ENCODE measurements around the gene APOBEC3A.

The APOBEC3A gene

DNA sequence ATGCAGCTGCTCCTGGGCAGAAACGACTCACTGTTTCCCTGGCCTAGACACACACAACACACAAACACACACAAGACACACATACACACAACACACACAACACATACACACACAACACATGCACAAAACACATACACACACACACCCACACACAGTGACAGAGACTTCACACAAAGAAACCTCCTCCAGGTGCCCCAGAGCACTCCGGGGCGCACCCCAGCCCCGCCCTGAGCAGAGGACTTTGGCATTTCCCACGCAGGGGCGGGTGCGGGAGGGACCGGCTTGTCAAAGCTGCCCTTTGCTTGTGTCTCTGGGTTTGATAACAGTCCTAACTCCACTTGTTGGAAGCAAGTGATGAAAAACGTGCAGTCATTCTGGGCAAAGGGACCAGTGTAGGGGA, 6.5 kb downstream of the APOBEC3A start:
- H3K36me3 ChIP-seq (ENCODE audit: insufficient read depth, low read length) = no peaks in the 10 kb centered on the region
- H3K4me1 ChIP-seq (ENCODE audit: insufficient read depth, low read length) = no peaks in the 10 kb centered on the region
- H3K4me3 ChIP-seq (ENCODE audit: low read depth in 1 of 2, low read length in 2 of 2) = no peak overlapping the region
- H3K9me3 ChIP-seq (ENCODE audit: low read length) = no peaks in the 10 kb centered on the region
- H3K27me3 ChIP-seq (ENCODE audit: control insufficient read depth in 1 of 2, insufficient read depth in 2 of 2, low read length in 2 of 2) = no peaks in the 10 kb centered on the region
- H3K27ac ChIP-seq (ENCODE audit: low read depth, low read length) = no peak overlapping the region
- no peak overlapping the region for H3K9ac ChIP-seq (ENCODE audit: low read length)

DNA sequence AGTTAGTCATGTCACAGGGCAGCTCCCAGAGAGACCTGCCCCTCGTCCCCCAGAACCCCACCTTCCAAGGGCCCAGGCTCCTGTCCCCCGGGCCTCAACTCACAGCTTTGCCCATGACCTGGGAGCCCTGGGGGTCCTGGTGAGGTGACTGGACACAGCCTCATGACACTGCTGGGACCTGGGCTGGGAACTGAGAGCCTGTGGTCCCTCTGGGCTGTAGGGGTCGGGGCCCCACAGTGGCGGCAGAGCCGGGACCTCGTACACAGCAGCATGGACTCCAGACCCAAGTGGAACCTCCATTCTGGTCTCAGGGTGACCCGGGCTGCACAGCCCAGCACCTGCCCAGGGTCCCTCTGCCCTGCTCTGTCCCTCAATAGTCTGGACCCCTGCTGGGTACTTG, 6.9 kb downstream of the APOBEC3A start:
- no peaks in the 10 kb centered on the region for H3K9me3 ChIP-seq (ENCODE audit: low read length)
- no peak overlapping the region for H3K27ac ChIP-seq (ENCODE audit: low read depth, low read length)
- H3K36me3 ChIP-seq (ENCODE audit: insufficient read depth, low read length) = no peaks in the 10 kb centered on the region
- H3K4me1 ChIP-seq (ENCODE audit: insufficient read depth, low read length) = no peaks in the 10 kb centered on the region
- H3K27me3 ChIP-seq (ENCODE audit: control insufficient read depth in 1 of 2, insufficient read depth in 2 of 2, low read length in 2 of 2) = no peaks in the 10 kb centered on the region
- H3K4me3 ChIP-seq (ENCODE audit: low read depth in 1 of 2, low read length in 2 of 2) = no peak overlapping the region
- no peak overlapping the region for H3K9ac ChIP-seq (ENCODE audit: low read length)

DNA sequence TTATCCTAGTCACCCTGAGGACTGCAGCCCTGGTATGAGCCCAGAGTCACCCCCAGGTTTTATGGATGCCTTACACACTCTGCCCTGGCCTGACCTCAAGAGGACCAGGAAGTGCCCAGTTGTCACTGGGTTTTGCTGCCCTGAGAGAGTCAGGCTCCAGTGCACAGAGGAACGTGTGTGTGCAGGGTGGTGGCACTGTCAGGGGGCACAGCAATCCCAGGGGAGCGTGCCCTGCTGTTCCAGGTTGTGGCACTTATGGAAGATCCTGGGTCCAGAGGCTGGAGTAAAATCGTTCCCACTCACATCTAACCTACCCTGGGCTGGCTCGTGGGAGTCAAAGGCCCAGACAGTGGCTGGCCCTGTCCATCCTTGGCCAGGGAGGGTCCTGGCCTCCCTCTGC, 7.6 kb downstream of the APOBEC3A start:
- Histone ChIP-seq H3K27ac (ENCODE audit: low read depth, low read length) (no peak overlapping the region), H3K9me3 (ENCODE audit: low read length) (no peaks in the 10 kb centered on the region), H3K4me1 (ENCODE audit: insufficient read depth, low read length) (no peaks in the 10 kb centered on the region), H3K9ac (ENCODE audit: low read length) (no peak overlapping the region), H3K27me3 (ENCODE audit: control insufficient read depth in 1 of 2, insufficient read depth in 2 of 2, low read length in 2 of 2) (no peaks in the 10 kb centered on the region), H3K36me3 (ENCODE audit: insufficient read depth, low read length) (no peaks in the 10 kb centered on the region), H3K4me3 (ENCODE audit: low read depth in 1 of 2, low read length in 2 of 2) (no peak overlapping the region)

DNA sequence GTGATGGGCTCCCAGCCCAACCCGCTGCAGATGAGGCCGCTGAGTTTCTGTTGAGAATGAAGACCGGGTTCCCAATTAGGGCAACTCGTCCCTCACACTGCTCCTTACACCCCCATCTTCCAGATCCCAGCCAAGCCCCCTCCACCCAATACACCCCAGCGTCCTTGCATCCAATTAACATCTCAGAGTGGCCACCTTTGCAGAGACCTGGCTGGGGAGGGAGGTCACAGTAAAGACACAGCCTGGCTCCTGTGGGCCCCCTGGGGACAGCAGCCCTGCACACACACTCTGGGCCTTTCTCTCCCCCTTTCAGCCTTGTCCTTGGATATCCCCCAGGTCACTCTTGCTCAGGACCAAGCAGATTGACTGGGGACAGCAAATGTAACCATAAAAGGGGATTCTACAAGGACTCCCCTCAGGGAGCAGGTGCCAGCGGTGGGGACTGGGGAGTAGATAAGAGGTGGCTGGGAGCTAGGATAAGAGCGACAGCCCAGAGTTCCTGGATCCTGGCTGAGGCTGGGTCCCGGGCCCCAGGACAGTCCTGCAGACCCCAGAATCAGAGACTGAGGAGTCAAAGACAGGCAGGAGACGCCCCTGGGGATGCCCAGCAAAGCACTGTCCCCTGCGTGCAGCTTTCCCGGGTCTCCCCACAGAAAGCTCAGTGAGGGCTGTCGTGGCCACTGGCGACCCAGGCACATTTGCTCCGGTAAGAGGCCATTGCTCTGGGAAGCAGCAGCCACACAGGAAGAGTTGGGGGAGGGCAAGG, 8.4 kb downstream of the APOBEC3A start:
- H3K9ac ChIP-seq (ENCODE audit: low read length) = no peak overlapping the region
- H3K27ac ChIP-seq (ENCODE audit: low read depth, low read length) = no peak overlapping the region
- H3K27me3 ChIP-seq (ENCODE audit: control insufficient read depth in 1 of 2, insufficient read depth in 2 of 2, low read length in 2 of 2) = no peaks in the 10 kb centered on the region
- no peaks in the 10 kb centered on the region for H3K36me3 ChIP-seq (ENCODE audit: insufficient read depth, low read length)
- no peaks in the 10 kb centered on the region for H3K4me1 ChIP-seq (ENCODE audit: insufficient read depth, low read length)
- no peak overlapping the region for H3K4me3 ChIP-seq (ENCODE audit: low read depth in 1 of 2, low read length in 2 of 2)
- no peaks in the 10 kb centered on the region for H3K9me3 ChIP-seq (ENCODE audit: low read length)

DNA sequence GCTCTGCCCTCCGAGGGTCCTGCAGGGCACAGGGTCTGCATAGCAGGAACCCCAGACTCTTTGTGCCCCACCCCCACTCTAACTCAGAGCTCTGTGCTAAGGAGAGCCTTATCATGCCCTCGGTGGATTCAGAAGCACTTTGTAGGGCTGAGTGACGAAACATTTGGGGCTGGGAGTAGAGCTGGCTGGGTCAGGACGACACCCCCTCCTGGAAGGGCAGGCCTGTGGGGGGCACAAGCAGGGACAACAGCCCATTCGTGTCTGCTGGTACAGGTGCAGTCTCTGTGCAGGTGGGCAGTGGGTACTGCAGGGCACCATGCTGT, 8.9 kb downstream of the APOBEC3A start:
- H3K9me3 ChIP-seq (ENCODE audit: low read length) = no peaks in the 10 kb centered on the region
- H3K9ac ChIP-seq (ENCODE audit: low read length) = no peak overlapping the region
- no peaks in the 10 kb centered on the region for H3K27me3 ChIP-seq (ENCODE audit: control insufficient read depth in 1 of 2, insufficient read depth in 2 of 2, low read length in 2 of 2)
- H3K4me3 ChIP-seq (ENCODE audit: low read depth in 1 of 2, low read length in 2 of 2) = no peak overlapping the region
- H3K4me1 ChIP-seq (ENCODE audit: insufficient read depth, low read length) = no peaks in the 10 kb centered on the region
- H3K36me3 ChIP-seq (ENCODE audit: insufficient read depth, low read length) = no peaks in the 10 kb centered on the region
- no peak overlapping the region for H3K27ac ChIP-seq (ENCODE audit: low read depth, low read length)

DNA sequence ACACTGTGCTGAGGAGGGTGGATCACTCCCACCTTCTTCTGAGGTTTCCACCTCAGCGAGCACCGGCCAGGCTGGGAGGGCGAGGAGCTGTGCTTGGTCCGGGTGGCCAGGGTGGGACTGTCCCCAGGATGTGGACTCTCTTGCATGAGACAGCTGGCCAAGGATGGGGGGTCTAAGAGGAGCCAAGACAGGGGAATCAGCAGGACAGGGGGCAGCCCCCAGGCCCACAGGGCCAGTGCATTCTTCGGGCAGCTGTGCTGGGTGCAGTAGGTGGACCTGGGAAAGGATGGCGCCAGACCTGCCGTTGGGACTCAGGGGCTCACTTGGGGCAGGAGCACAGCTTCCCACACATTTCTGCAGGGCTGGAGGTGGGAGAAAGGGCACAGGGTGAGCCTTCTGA, 9.5 kb downstream of the APOBEC3A start:
- H3K4me1 ChIP-seq (ENCODE audit: insufficient read depth, low read length) = no peaks in the 10 kb centered on the region
- no peak overlapping the region for H3K27ac ChIP-seq (ENCODE audit: low read depth, low read length)
- no peak overlapping the region for H3K9ac ChIP-seq (ENCODE audit: low read length)

DNA sequence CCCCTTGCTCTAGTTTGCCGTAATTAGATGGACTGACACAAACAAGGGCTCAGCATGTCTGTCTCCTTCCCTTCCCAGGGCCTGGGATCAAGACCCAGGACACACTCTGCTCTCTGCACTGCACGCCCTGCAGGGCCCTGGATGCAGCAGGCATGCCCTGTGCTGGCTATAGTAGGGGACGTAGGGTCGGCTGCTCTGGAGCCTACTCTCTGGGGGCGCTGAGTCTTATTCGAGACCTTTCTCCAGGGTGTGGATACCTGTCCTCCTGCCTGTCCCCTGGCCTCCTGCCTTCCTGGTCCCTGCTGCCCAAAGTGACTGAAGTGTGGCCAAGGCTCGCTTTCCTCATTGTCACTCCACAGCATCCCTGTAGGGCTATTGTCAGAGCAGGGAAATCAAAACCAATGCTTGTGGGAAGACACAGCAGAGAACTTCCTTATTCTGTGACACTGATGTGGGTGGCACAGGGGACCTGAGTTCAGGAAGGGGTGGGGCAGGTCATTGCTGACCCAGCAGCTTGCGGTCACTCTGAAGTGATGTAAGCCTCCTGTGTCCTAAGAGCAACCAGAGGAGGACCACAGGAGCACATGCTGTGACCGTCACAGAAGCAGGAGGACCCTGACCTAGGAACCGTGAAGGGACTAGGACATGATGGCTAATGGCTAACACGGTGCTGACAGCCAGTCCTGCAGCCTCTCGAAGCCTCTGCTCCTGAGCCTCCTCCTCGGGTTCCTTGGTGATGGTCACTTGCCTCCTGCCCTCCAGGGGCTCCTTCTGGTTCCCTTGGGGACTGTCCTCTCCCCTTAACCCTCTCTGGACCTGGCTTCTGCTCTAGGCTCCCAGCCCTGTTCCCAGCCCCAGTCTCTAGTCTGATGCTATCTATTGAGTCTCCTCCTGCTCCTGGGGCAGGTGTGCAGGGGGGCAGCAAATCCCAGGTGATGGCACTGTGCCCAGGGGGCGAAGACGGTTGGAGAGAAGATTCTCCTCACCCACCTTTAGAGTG, 10.3 kb downstream of the APOBEC3A start:
- H3K27me3 ChIP-seq (ENCODE audit: control insufficient read depth in 1 of 2, insufficient read depth in 2 of 2, low read length in 2 of 2) = no peaks in the 10 kb centered on the region
- no peaks in the 10 kb centered on the region for H3K36me3 ChIP-seq (ENCODE audit: insufficient read depth, low read length)
- no peak overlapping the region for H3K4me3 ChIP-seq (ENCODE audit: low read depth in 1 of 2, low read length in 2 of 2)
- no peak overlapping the region for H3K9ac ChIP-seq (ENCODE audit: low read length)
- H3K4me1 ChIP-seq (ENCODE audit: insufficient read depth, low read length) = no peaks in the 10 kb centered on the region
- H3K27ac ChIP-seq (ENCODE audit: low read depth, low read length) = no peak overlapping the region
- no peaks in the 10 kb centered on the region for H3K9me3 ChIP-seq (ENCODE audit: low read length)

More for the DNA sequence above, 9.5 kb downstream of the APOBEC3A start:
- no peak overlapping the region for H3K4me3 ChIP-seq (ENCODE audit: low read depth in 1 of 2, low read length in 2 of 2)
- H3K27me3 ChIP-seq (ENCODE audit: control insufficient read depth in 1 of 2, insufficient read depth in 2 of 2, low read length in 2 of 2) = no peaks in the 10 kb centered on the region
- H3K36me3 ChIP-seq (ENCODE audit: insufficient read depth, low read length) = no peaks in the 10 kb centered on the region
- H3K9me3 ChIP-seq (ENCODE audit: low read length) = no peaks in the 10 kb centered on the region

DNA sequence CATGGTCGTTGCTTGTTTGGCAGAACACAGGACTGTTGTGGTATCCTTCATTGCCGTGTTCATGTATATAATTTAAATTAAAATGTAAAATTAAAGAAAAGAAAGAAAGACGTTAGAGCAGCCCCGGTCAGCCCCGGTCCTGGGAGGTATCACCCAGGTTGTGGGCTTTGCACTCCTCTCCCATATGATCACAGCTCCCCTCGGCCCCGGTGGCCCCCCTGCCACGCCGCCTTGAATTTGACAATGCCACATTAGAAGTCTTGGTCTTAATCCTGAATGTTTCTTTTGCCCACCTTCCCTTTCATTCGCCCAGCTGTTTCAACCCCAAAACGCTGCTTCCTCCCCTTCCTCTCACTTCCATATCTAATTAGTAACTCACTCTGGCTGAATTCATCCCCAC, 11.4 kb downstream of the APOBEC3A start:
- H3K27ac ChIP-seq (ENCODE audit: low read depth, low read length) = no peak overlapping the region
- H3K27me3 ChIP-seq (ENCODE audit: control insufficient read depth in 1 of 2, insufficient read depth in 2 of 2, low read length in 2 of 2) = no peaks in the 10 kb centered on the region
- H3K4me1 ChIP-seq (ENCODE audit: insufficient read depth, low read length) = no peaks in the 10 kb centered on the region
- no peak overlapping the region for H3K9ac ChIP-seq (ENCODE audit: low read length)
- no peaks in the 10 kb centered on the region for H3K9me3 ChIP-seq (ENCODE audit: low read length)
- no peaks in the 10 kb centered on the region for H3K36me3 ChIP-seq (ENCODE audit: insufficient read depth, low read length)
- H3K4me3 ChIP-seq (ENCODE audit: low read depth in 1 of 2, low read length in 2 of 2) = no peak overlapping the region

DNA sequence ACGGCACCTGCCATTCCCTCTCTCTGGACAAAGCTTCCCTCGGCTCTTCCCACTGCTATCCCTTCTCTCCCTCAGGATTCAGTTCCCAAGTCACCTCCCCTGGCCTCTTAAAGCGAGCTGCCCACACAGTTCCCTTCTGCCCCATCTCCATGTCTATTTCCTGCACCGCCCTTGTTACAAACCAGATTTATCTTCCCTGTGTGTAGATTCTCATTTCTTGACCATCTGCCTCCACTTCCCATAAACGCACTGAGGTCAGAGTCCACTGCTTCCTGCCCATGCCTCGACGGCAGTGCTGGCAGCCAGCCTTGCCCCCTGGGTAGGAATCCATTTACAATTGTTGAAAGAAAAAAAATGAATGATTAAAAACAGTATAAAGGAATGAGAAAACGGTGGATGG, 13.1 kb downstream of the APOBEC3A start:
- Histone ChIP-seq H3K4me1 (ENCODE audit: insufficient read depth, low read length) (no peaks in the 10 kb centered on the region), H3K9ac (ENCODE audit: low read length) (no peak overlapping the region), H3K27ac (ENCODE audit: low read depth, low read length) (no peak overlapping the region)

DNA sequence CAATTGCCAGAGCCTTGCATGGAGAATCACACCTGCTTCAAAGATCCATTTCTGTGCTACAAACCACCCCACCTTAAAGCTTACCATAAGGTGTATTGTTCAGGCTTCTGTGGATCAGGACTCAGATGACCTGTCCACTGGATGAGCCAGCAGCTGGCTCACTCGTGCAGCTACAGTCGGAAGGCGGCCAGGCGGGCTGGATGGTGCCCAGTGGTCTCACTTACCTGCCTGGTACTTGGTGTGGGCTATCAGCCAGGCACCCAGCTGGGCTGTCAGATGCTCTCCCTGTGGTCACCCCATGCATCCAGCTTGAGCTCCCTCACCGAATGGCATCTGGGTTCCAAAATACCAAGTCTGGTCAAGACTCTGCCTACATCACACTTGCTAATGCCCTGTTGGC, 13.8 kb downstream of the APOBEC3A start:
- Histone ChIP-seq H3K27me3 (ENCODE audit: control insufficient read depth in 1 of 2, insufficient read depth in 2 of 2, low read length in 2 of 2) (no peaks in the 10 kb centered on the region), H3K4me3 (ENCODE audit: low read depth in 1 of 2, low read length in 2 of 2) (no peak overlapping the region), H3K9ac (ENCODE audit: low read length) (no peak overlapping the region), H3K36me3 (ENCODE audit: insufficient read depth, low read length) (no peaks in the 10 kb centered on the region), H3K4me1 (ENCODE audit: insufficient read depth, low read length) (no peaks in the 10 kb centered on the region), H3K27ac (ENCODE audit: low read depth, low read length) (no peak overlapping the region), H3K9me3 (ENCODE audit: low read length) (no peaks in the 10 kb centered on the region)

More for the DNA sequence above, 13.1 kb downstream of the APOBEC3A start:
- Histone ChIP-seq H3K27me3 (ENCODE audit: control insufficient read depth in 1 of 2, insufficient read depth in 2 of 2, low read length in 2 of 2) (no peaks in the 10 kb centered on the region), H3K9me3 (ENCODE audit: low read length) (no peaks in the 10 kb centered on the region), H3K36me3 (ENCODE audit: insufficient read depth, low read length) (no peaks in the 10 kb centered on the region), H3K4me3 (ENCODE audit: low read depth in 1 of 2, low read length in 2 of 2) (no peak overlapping the region)

DNA sequence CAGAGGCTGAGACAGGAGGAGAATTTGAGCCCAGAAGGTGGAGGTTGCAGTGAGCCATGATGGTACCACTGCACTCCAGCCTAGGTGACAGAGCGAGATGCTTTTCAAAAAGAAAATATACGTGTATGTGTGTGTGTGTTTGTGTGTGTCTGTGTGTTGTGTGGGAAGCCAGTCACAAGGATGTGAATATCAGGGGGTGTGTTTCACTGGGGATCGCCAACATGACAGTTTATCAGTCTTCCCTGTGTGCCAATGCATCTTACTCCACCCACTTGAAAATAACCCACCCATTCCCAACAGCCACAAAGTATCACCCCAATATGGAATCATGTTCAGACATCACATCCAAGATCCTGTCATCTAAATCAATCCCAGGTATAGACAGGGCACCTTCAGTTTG, 14.4 kb downstream of the APOBEC3A start:
- no peaks in the 10 kb centered on the region for H3K4me1 ChIP-seq (ENCODE audit: insufficient read depth, low read length)
- H3K36me3 ChIP-seq (ENCODE audit: insufficient read depth, low read length) = no peaks in the 10 kb centered on the region
- no peak overlapping the region for H3K4me3 ChIP-seq (ENCODE audit: low read depth in 1 of 2, low read length in 2 of 2)
- no peaks in the 10 kb centered on the region for H3K9me3 ChIP-seq (ENCODE audit: low read length)
- no peak overlapping the region for H3K9ac ChIP-seq (ENCODE audit: low read length)
- H3K27ac ChIP-seq (ENCODE audit: low read depth, low read length) = no peak overlapping the region
- H3K27me3 ChIP-seq (ENCODE audit: control insufficient read depth in 1 of 2, insufficient read depth in 2 of 2, low read length in 2 of 2) = no peaks in the 10 kb centered on the region
